Vagina (tissue), 2 donors: ENCODE data around the gene IRAG1.

ENCODE experiments used
- CTCF ChIP-seq, 3 experiments: fragments of 450-650 bp in 2 of 3; fragments of 200-600 bp in 1 of 3; sonication (generic) in 1 of 3; IDR thresholded peaks; one replicate each; pipeline ENCODE4 v1.5.1; 2017 to 2019; ENCODE audit warnings: antibody characterized with exemption in 3 of 3, mild to moderate bottlenecking in 2 of 3, moderate library complexity in 2 of 3
- POLR2A ChIP-seq, 2 donors: fragments of 450-650 bp; IDR thresholded peaks; one replicate each; pipeline ENCODE4 v1.6.1; 2017; ENCODE audit warnings: antibody characterized with exemption in 2 of 2, mild to moderate bottlenecking in 2 of 2, moderate library complexity in 2 of 2
- POLR2AphosphoS5 ChIP-seq, 2 donors: sonication (generic); formaldehyde crosslinking; IDR thresholded peaks; one replicate each; pipeline ENCODE4 v1.9.0; 2017; ENCODE audit warnings: antibody characterized with exemption in 2 of 2, mild to moderate bottlenecking in 2 of 2, low read depth in 1 of 2; ENCODE audit not compliant: insufficient read depth in 1 of 2

DNA sequence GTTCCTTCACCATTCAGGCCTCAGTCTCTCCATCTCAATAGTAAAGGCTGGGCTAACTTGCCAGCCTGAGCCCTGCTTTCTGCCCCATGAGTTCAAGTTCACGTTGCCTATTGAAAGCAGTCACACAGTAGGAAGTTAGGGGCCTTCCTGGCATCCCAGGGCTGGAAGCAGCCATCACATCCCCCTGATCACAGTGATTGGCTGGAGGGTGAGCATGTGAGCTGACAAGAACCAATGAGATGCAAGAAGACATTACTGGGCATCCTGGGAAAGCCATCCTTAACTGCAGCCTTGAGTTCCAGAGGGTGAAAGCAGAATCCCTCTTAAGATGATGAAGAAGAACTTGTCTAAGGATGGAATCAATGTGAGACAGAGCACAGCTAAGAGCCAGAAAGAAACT is 29.1 kb downstream of the IRAG1 start:
- no peak for TF ChIP-seq CTCF (IDR thresholded peaks at IDR 0.05)
- no peak for TF ChIP-seq POLR2A (IDR thresholded peaks at IDR 0.05)
- no peak for TF ChIP-seq POLR2AphosphoS5 (IDR thresholded peaks at IDR 0.05; ENCODE audit: insufficient read depth in 1 of 2, low read depth in 1 of 2)
